ENCODE results near the gene SLC9B2.
A peak's percentile ranks its signal among the peaks of the same experiment; 100 is the strongest.

The SLC9B2 gene

GRCh38 chr4:103076747-103077347 is at the start of gene SLC9B2:
Gene SLC9B2 (minus strand): TSS chr4:103076761. CDS start chr4:103067550, 9,211 bp downstream.
- H3K4me3 ChIP-seq (ENCODE audit: low read depth, low read length) = peak within 1 kb of the TSS; percentile 65
- no peaks in the 10 kb centered on the region for H3K4me1 ChIP-seq (ENCODE audit: control insufficient read depth, insufficient read depth, low read length)
- H3K36me3 ChIP-seq (ENCODE audit: control insufficient read depth in 2 of 2, insufficient read depth in 1 of 2, low read length in 2 of 2) = peaks cover 0 to 4% of the 10 kb centered on the region in 2 experiments; a peak in 1 of 3 replicates
- POLR2A ChIA-PET = no interaction called here
- H3K9me3 ChIP-seq (ENCODE audit: control insufficient read depth, insufficient read depth, low read depth, low read length) = no peaks in the 10 kb centered on the region
- CTCF ChIA-PET = interaction anchor here (0.6 to 2.2 kb wide), 4 partner anchors 10 to 644 kb away, joined by 3 to 7 read pairs (median 4); no protein-coding TSS in a partner anchor
- peak; percentile 75; the same call in 1 of the 2 replicates for TF ChIP-seq ZNF335 (tag by site-specific recombination; conservative IDR thresholded peaks at IDR 0.05)
- TF ChIP-seq ZXDB (tag by site-specific recombination; IDR thresholded peaks at IDR 0.05) = 0 out of 2 replicates have a peak, but pooled peaks have one; percentile 9
- 0 out of 2 replicates have a peak, but pooled peaks have one; percentile 8 for TF ChIP-seq ZNF513 (tag by site-specific recombination; IDR thresholded peaks at IDR 0.05)
- peak; percentile 53 for TF ChIP-seq PRDM1 (tag by site-specific recombination; IDR thresholded peaks at IDR 0.05)
- TF ChIP-seq SP3 (tag by site-specific recombination; IDR thresholded peaks at IDR 0.05) = no peak
- no peak for TF ChIP-seq ZNF324 (tag by site-specific recombination; IDR thresholded peaks at IDR 0.05)
- no peak for TF ChIP-seq WT1 (tag by site-specific recombination; IDR thresholded peaks at IDR 0.05)
- H3K27ac ChIP-seq (ENCODE audit: extremely low read depth, low read depth, low read length) = peak within 1 kb of the TSS; percentile 76; the same call in 1 of the 2 replicates

- TF ChIP-seq ZIC2 (tag by site-specific recombination; IDR thresholded peaks at IDR 0.05) = no peak
- no peak for TF ChIP-seq ZNF280D (tag by site-specific recombination; IDR thresholded peaks at IDR 0.05)
- no peak for TF ChIP-seq MZF1 (tag by site-specific recombination; IDR thresholded peaks at IDR 0.05; ENCODE audit: borderline replicate concordance)
- no peak for TF ChIP-seq FEZF1 (tag by site-specific recombination; IDR thresholded peaks at IDR 0.05)
- no peak for TF ChIP-seq ZBTB10 (tag by site-specific recombination; IDR thresholded peaks at IDR 0.05)
- TF ChIP-seq ZNF529 (tag by site-specific recombination; IDR thresholded peaks at IDR 0.05; ENCODE audit: insufficient replicate concordance) = no peak
- TF ChIP-seq ZBTB7A (tag by site-specific recombination; IDR thresholded peaks at IDR 0.05; ENCODE audit: low read depth) = no peak
- TF ChIP-seq PRDM4 (tag by site-specific recombination; IDR thresholded peaks at IDR 0.05) = no peak
- no peak for TF ChIP-seq ZFP37 (tag by site-specific recombination; IDR thresholded peaks at IDR 0.05)
- TF ChIP-seq ZNF398 (tag by site-specific recombination; IDR thresholded peaks at IDR 0.05) = no peak
- no peak for TF ChIP-seq ZNF549 (tag by site-specific recombination; IDR thresholded peaks at IDR 0.05)
- TF ChIP-seq ZNF366 (tag by site-specific recombination; conservative IDR thresholded peaks at IDR 0.05) = no peak
- TF ChIP-seq ZNF140 (tag by site-specific recombination; IDR thresholded peaks at IDR 0.05) = no peak
- Histone ChIP-seq H3K36me3 (ENCODE audit: control insufficient read depth in 2 of 2, insufficient read depth in 1 of 2, low read length in 2 of 2) (peaks cover 8 to 58% of the 10 kb centered on the region in 2 experiments; a peak in 2 of 3 replicates), H3K9me3 (ENCODE audit: control insufficient read depth, insufficient read depth, low read depth, low read length) (no peaks in the 10 kb centered on the region), H3K4me1 (ENCODE audit: control insufficient read depth, insufficient read depth, low read length) (no peaks in the 10 kb centered on the region), H3K27ac (ENCODE audit: extremely low read depth, low read depth, low read length) (no peak overlapping the region), H3K4me3 (ENCODE audit: low read depth, low read length) (no peak overlapping the region)
- ChIA-PET POLR2A (no interaction called here), CTCF (no interaction called here)
These were observed 49.6 kb upstream of the SLC9B2 start for GRCh38 chr4:103126126-103126525.

Data from HEK293 (cell line).